GM18507 (cell line): ENCODE results near the gene CDHR2.

Source experiments
- DNase-seq: peaks from one replicate; pipeline ENCODE4 v3.0.0; 2011; ENCODE audit warnings: low read depth; ENCODE audit not compliant: insufficient read length; ENCODE audit errors: extremely low spot score
- FAIRE-seq: peaks from 2 replicates; lab custom pipeline; 2011; peaks lifted over from hg19 to GRCh38; lab: Jason Lieb, UNC

The CDHR2 gene, protein sequence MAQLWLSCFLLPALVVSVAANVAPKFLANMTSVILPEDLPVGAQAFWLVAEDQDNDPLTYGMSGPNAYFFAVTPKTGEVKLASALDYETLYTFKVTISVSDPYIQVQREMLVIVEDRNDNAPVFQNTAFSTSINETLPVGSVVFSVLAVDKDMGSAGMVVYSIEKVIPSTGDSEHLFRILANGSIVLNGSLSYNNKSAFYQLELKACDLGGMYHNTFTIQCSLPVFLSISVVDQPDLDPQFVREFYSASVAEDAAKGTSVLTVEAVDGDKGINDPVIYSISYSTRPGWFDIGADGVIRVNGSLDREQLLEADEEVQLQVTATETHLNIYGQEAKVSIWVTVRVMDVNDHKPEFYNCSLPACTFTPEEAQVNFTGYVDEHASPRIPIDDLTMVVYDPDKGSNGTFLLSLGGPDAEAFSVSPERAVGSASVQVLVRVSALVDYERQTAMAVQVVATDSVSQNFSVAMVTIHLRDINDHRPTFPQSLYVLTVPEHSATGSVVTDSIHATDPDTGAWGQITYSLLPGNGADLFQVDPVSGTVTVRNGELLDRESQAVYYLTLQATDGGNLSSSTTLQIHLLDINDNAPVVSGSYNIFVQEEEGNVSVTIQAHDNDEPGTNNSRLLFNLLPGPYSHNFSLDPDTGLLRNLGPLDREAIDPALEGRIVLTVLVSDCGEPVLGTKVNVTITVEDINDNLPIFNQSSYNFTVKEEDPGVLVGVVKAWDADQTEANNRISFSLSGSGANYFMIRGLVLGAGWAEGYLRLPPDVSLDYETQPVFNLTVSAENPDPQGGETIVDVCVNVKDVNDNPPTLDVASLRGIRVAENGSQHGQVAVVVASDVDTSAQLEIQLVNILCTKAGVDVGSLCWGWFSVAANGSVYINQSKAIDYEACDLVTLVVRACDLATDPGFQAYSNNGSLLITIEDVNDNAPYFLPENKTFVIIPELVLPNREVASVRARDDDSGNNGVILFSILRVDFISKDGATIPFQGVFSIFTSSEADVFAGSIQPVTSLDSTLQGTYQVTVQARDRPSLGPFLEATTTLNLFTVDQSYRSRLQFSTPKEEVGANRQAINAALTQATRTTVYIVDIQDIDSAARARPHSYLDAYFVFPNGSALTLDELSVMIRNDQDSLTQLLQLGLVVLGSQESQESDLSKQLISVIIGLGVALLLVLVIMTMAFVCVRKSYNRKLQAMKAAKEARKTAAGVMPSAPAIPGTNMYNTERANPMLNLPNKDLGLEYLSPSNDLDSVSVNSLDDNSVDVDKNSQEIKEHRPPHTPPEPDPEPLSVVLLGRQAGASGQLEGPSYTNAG (N-terminal part only)

GRCh38 chr5:176548967-176549444, at the start of gene CDHR2:
Gene CDHR2, plus strand, starts transcription at chr5:176549342. Its CDS starts 16,011 bp downstream, at chr5:176565353.
- FAIRE-seq, result no peak
- no peak for DNase-seq

DNA sequence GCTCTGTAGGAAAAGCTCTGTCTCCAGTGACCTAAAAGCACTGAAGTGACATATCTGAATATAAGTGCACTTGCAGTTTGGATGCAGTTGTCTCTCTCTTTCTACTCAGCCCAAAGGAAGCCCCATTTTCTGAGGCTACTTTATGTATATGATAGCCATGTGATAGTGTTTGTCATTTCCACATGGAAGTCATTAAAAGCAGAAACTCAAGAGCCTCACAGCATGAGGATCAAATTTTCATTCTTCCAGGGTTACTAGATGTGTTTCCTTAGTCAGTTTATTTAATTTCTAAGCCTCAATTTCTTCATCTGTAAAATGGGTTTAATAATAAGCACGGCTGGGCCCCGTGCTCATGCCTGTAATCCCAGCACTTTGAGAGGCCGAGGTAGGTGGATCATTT, 48.6 kb upstream of the CDHR2 start:
- FAIRE-seq (no peak), DNase-seq (no peak)

- no peak for FAIRE-seq
- DNase-seq, result no peak
These were observed 47.8 kb upstream of the CDHR2 start for GRCh38 chr5:176501333-176501732.

DNA sequence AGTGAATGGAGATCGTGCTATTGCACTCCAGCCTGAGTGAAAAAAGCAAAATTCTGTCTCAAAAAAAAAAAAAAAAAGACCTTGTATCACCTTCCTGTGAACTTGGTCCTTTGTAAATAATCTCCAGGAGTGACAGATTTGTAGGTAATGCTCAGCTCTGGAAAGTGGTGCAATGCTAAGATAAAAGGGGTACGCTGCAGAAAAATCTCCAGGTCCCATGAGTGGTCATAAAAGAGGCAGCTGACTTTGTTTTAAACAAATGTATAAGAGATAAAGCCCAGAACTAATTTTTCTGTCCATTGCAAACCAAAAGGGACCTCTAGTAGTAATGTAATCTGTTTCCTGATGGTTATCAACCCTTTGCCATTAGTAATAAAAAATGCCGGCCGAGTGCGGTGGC, 45.6 kb upstream of the CDHR2 start:
- FAIRE-seq, result no peak
- DNase-seq, result no peak

GRCh38 chr5:176507911-176508310, 41.2 kb upstream of the CDHR2 start:
- FAIRE-seq, result no peak

DNA sequence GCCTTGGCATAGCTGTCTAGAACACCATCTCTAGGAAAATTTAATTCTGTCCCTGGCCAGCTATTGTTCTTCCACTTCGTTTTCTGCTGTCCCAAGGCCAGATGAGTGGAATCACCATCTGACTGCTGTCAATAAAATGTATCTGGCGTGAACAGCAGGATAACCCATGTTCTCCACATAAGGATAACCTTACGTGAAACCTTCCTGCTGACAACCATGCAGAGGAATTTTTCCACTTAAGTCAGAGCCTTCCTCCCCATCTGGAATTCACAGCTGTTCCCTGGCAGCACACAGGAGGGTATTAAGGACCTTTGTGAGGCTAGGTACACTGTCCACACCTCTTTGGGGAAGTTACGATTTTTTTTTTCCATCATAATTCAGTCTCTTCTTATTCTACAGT, 40.5 kb upstream of the CDHR2 start:
- no peak for FAIRE-seq
- DNase-seq, result no peak

More at GRCh38 chr5:176507911-176508310, 41.2 kb upstream of the CDHR2 start:
- DNase-seq, result no peak

DNA sequence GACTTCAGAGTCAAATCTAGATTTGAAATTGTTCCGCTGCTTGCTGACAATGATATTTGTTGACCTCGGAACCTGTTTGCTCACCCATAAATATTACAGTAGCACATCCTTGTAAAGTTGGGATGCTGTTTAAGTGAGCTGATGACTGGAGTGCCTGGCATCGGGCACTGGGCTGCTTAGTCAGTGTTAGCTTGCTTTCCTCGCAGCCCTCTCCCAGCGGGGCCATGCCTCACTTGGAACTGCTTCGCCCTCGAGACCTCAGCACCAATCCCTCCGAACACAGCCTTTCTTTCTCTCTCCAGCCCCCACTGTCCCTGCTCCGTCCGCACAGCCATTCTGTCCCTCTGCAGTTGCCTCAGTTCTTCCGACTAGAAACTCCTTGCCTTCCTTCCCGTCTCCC, 35.4 kb upstream of the CDHR2 start:
- FAIRE-seq, result no peak
- no peak for DNase-seq

- no peak for DNase-seq
- FAIRE-seq, result peak; percentile 49
These were observed 34.7 kb upstream of the CDHR2 start for GRCh38 chr5:176514244-176514950.

- no peak for FAIRE-seq
- no peak for DNase-seq
These were observed 33.7 kb upstream of the CDHR2 start for GRCh38 chr5:176515396-176515795.

DNA sequence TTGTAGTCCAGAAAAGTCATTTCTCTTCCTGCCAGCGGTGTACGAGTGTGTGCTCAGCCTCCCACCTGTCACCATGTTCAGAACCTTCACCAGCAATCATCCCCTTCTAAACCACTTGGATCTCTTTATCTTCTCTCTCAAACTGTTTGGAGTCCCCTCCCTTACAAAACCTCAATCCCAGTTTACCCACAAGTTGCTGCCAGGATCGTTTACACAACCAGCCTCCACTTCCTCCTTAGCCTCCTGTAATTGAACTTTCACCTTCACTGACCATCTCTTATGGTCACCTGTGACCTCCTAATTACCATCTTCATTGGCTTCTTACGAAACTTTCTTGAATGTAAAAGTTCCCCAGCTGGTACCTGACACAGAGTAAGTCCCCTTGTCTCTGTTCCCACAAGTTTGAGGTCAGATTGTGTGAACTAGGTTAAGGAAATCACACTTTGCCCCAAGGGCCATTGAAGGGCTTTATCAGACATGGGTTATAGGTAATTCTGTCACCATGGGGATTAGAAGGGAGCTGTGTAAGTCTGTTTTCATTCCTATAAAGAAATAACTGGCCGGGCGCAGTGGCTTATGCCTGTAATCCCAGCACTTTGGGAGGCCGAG, 32.0 kb upstream of the CDHR2 start:
- no peak for DNase-seq
- no peak for FAIRE-seq

DNA sequence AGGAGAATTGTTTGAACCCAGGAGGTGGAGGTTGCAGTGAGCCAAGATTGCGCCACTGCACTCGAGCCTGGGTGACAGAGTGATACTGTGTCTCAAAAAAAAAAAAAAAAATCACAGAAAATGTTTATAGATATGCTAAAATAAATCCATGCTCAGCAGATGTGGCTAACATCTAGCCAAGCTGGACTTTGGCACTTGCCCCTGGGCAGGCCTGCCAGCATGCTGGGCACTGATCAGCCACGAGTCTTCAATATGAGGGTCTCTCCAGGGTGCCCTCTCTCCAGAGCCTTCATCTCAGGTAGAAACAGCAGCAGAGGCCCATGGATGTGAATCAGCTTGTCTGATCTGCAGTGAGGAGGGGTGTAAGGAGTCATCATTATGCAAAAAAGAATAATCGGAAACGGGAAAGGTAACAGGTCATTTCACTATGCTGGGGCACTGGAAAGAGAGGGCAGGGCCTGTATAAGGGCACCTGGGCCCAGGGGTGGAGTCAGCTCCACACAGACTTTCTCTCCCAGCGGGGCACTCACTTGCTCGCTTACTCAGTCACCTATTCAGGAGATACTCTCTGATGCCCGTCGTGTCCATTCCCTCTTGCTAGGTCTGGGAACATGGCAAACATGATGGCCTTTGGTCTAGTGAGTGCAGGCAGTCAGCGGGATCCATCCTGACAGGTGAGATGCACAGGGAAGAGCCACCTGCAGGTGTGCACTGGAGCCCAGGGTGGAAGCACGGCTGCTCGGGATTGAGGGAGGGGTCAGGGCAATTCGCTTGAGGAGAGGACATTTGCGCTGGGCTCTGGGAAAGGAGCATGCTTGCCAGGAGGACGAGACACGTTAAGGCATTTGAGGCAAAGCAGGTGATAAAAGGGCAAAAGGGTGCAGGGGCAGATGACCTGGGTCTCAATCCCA, 29.1 kb upstream of the CDHR2 start:
- no peak for FAIRE-seq
- no peak for DNase-seq

DNA sequence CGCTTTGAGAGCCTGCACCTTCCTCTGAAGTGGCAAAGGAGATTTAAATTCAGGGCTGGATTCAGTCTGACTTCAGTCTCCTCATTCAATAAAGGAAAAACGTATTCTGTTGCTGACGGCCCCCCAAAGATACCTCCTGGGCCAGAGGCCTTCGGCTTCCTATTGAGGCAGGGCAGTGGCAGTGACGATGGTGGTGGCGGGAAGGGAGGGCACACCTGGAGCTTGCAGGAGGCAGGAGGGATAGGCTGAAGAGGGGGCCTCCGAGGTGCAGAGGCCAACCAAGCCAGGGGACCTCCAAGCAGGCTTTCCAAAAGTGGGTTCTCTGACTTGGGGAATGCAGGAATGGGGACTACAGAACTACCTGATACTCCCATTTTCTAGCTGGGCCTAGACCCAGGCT, 27.9 kb upstream of the CDHR2 start:
- DNase-seq, result no peak

GRCh38 chr5:176521699-176522263, 27.4 kb upstream of the CDHR2 start:
- DNase-seq (no peak), FAIRE-seq (no peak)

More for the DNA sequence above, 27.9 kb upstream of the CDHR2 start:
- no peak for FAIRE-seq

DNA sequence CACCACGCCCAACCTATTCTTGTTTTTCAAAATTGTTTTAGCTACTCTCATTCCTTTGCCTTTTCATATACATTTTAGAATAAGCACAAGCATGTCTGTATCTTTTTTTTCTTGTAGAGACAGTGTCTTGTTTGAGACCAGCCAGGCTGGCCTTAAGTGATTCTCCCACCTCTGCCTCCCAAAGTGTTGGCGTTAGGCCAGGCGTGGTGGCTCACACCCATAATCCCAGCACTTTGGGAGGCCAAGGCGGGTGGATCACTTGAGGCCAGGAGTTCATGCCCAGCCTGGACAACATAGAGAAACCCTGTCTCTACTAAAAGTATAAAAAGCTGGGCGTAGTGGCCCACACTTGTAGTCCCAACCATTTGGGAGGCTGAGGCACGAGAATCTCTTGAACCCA, 25.0 kb upstream of the CDHR2 start:
- no peak for FAIRE-seq

DNA sequence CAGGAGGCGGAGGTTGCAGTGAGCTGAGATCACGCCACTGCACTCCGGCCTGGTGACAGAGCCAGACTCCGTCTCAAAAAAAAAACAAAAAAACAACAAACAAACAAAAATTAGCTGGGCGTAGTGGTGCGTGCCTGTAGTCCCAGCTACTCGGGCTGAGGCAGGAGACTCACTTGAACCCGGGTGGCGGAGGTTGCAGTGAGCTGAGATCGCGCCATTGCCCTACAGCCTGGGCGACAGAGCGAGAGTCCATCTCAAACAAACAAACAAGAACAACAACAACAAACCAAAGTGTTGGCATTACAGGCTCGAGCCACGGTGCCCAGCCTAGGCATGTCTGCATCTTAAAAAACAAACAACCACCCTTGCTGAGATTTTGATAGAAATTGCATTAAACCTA, 24.2 kb upstream of the CDHR2 start:
- DNase-seq (no peak), FAIRE-seq (no peak)

More for the DNA sequence above, 25.0 kb upstream of the CDHR2 start:
- no peak for DNase-seq

- DNase-seq (no peak), FAIRE-seq (no peak)
These were observed 23.5 kb upstream of the CDHR2 start for GRCh38 chr5:176525677-176526076.

DNA sequence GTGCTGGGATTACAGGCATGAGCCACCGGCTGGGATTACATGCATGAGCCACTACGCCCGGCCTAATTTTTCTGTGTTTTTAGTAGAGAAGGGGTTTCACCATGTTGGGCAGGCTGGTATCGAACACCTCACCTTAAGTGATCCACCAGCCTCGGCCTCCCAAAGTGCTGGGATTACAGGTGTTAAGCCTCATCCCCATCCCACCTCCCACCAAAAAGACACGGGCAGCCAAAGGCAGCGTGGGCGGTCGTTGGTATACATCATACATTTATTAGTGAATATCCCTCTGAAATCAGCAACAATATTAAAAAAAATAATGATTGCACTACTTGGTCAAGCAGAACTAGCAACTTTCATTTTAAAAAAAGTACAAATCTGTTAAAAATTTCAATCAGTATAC, 22.7 kb upstream of the CDHR2 start:
- FAIRE-seq, result no peak
- no peak for DNase-seq
